Fibroblast of villous mesenchyme (primary cell): Measurements from ENCODE around the gene ESRRB. TPM values are rescaled to one million over a fixed set of nuclear protein-coding genes. Genes with fewer than 3 reads are reported as not detected.

ENCODE experiments used
- DNase-seq: peaks from one replicate; pipeline ENCODE4 v3.0.0-alpha.2; 2010; ENCODE audit warnings: low read depth
- H3K4me3 ChIP-seq: 2 replicates; pipeline ENCODE4 v1.5.1; 2011; ENCODE audit warnings: low read depth, mild to moderate bottlenecking, low read length
- total RNA-seq: library from RNA; depleted of rRNA; stranded (reverse); fragments of >200 nt; gene quantifications from 2 replicates; pipeline ENCODE4 v1.2.3, GENCODE V29; 2012
- TF ChIP-seq, protein P1 (sequence below): IDR thresholded peaks from 2 replicates; pipeline ENCODE4 v1.5.1; 2012; ENCODE audit warnings: low read depth, mild to moderate bottlenecking, low read length; ENCODE audit not compliant: insufficient read depth

Gene ESRRB
- total RNA-seq, 1 donor, result not detected

DNA sequence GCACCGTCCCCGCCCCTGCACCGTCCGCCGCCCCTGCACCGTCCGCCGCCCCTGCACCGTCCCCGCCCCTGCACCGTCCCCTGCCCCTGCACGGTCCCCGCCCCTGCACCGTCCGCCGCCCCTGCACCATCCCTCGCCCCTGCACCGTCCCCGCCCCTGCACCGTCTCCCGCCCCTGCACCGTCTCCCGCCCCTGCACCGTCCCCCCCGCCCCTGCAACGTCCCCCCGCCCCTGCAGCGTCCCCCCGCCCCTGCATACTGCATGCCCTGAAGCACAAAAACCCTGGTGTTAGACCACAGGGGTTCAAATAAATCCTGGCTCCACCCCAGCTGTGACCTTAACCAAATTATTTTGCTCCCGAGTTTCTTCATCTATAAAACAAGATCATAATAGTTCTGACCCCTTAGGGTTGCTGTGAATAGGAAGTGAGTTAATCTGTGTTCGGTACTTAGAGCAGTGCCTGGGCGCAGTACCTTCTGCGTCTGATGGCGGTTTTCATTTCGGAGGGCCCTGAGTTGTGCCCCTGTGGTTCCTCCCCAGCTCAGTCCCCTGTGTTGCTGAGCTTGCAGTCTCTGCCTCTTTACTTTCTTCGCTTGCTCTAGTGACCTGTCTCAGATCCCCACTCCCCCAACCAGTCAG, 38.1 kb downstream of the ESRRB start:
- TF ChIP-seq, protein P1, sequence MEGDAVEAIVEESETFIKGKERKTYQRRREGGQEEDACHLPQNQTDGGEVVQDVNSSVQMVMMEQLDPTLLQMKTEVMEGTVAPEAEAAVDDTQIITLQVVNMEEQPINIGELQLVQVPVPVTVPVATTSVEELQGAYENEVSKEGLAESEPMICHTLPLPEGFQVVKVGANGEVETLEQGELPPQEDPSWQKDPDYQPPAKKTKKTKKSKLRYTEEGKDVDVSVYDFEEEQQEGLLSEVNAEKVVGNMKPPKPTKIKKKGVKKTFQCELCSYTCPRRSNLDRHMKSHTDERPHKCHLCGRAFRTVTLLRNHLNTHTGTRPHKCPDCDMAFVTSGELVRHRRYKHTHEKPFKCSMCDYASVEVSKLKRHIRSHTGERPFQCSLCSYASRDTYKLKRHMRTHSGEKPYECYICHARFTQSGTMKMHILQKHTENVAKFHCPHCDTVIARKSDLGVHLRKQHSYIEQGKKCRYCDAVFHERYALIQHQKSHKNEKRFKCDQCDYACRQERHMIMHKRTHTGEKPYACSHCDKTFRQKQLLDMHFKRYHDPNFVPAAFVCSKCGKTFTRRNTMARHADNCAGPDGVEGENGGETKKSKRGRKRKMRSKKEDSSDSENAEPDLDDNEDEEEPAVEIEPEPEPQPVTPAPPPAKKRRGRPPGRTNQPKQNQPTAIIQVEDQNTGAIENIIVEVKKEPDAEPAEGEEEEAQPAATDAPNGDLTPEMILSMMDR, result no peak
- no peak overlapping the region for H3K4me3 ChIP-seq
- DNase-seq, result no peak

DNA sequence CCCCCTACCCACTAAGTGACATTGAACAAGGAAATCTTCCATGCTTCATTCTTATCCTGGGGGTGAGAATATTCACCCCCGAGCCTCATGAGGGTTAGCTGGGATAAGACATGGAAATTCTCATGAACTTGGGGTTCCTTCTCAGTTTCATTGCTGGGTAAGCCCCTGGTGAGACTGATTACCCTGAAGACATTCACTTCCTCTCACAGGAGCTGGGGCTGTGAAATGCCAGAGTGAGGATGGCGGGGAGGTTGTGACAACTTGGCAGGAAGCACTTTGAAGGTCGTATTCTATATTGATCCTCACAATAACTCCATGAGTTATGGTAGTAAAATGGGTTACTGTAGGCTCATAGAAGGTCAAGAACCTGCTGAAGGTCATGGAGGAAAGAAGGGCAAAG, 43.5 kb downstream of the ESRRB start:
- H3K4me3 ChIP-seq, result no peak overlapping the region
- TF ChIP-seq, protein P1, result no peak
- DNase-seq, result no peak

DNA sequence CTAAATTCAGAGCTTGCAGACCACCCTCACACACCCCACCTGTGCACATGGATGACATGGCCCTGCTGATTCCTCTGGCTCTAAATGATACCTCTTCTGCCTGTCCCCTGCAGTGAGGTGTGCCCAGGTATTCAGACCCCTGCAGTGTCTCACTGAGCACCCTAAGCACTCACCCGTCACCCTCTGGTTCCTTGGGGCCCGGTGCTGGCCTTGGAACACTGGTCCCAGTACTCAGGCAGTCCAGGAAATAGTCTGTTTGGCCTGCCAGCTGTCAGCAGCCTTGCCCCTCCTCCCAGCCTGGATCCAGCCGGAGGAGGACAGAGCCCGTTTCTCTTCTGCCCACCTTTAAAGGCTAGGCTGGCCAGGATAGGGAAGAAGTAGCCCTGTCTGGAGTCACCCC, 44.9 kb downstream of the ESRRB start:
- DNase-seq, result no peak
- TF ChIP-seq, protein P1, result no peak

DNA sequence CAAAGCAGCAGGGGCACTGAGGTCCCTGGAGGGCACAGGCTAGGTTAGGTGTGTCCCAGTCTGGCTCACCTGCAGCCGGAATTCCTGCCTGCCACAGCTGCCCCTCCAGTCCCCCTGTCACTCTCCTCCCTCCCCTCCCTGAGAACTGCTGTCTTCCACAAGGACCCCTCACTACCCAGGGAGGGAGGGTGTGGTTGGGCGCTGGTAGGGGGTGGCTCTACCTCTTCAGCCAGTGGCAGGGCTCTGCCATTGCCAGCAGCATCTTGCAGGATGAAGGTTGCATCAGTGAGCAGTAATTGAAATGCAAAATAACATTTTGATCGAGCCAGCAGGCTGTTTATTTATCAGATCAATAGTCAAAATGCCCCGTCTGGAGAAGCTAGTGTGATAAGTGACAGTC, 45.7 kb downstream of the ESRRB start:
- TF ChIP-seq, protein P1, result no peak
- no peak for DNase-seq
- H3K4me3 ChIP-seq, result no peak overlapping the region

More for the DNA sequence above, 44.9 kb downstream of the ESRRB start:
- H3K4me3 ChIP-seq, result no peak overlapping the region

DNA sequence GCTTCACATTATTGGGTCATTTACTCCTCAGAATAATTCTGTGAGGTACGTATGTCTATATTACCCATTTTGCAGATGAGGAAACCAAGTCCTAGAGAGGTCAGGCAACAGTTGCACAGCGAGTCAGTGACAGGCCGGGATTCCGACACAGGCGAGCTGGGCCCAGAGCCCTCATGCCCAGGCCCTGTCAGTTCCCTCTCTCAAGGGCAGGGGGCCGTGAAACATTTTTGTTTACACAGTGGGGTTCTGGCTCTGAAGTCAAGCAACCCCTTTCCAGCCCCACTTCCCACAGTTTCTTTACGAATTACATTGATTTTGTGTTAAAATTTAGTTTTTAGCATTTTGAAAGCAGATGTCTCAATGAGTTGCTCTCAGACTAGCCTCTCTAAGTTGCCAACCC, 46.7 kb downstream of the ESRRB start:
- no peak overlapping the region for H3K4me3 ChIP-seq
- TF ChIP-seq, protein P1, result no peak
- no peak for DNase-seq

DNA sequence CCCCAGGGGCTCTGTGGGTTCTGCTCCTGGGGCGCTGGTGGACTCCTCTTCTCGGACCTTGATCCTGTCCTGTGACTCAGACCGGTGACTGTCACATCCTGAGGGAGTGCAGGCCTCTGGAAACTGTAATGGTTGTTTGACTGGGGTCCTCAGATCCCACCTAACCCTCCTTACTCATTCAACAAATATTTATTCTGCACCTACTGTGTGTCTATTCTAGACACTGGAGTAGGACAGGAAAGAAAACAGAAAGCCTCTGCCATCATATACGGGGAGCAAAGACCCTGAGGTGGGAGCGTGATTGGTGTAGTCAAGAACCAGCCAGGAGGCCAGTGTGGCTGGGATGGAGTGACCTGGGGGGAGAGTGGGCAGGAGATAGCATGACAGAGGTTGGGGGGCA, 47.6 kb downstream of the ESRRB start:
- H3K4me3 ChIP-seq, result no peak overlapping the region
- DNase-seq, result no peak
- TF ChIP-seq, protein P1, result no peak

DNA sequence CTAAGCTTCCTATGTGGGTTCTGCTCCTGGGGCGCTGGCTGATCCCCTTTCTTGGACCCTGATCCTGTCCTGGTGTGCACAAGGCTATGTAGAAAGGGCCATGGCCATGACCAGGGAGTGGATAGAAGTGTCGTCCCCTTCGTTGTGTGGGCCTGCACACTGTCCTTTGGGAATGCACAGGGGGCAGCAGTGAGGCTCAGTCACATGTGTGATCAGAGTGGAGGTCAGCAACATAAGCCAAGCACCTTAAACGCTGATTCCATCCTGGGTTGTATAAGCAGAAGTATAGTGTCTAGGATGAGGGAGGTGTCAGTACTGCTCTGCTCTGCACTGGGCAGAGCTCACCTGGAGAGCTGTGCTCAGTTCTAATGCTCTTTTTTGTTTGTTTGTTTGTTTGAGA, 48.4 kb downstream of the ESRRB start:
- no peak for DNase-seq
- TF ChIP-seq, protein P1, result no peak
- H3K4me3 ChIP-seq, result no peak overlapping the region
